Measurements from ENCODE around the gene MGMT.

DNA sequence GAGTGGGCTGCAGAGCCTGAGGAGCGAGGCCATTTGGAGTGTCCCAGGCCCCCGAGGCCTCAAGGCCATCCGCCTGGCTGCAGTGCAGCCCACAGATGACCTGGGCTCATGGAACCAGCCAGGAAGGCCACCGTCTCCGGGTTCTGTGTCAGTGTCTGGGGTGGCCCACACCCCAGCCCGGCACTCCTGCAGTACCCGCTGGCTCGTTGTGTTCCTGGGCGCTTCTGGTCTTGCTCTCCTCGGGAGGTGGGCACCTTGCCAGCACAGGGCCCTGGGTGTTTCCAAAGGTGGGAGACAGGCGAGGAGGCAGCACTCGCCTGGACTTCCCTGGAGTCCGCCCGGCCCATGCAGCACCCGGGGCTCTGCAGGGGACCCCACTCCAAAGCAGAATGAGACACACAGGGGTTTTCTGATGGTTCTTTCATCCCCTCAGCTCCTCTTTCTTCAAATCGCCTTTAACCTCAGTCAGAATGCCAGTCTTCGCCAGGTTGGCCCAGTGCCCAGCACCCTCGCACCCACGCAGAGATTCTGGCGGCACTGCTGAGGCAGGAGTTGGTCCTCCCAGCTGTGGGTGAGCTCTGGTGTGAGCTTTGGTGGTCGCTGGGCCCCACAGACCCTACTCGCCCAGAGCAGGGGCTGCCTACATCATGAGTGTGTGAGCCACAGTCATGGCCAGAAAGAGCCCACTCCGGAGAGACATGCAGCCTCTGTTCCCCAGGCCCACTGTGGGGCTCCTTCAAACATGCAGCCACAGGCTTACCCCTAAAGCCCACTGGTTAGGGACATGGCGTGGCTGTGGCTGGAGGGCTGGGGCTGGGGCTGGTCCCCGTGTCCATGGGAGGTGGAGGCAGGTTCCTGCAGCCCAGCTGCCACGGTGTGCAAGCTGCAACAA, 341.3 kb downstream of the MGMT start:
- TF ChIP-seq, protein P1, sequence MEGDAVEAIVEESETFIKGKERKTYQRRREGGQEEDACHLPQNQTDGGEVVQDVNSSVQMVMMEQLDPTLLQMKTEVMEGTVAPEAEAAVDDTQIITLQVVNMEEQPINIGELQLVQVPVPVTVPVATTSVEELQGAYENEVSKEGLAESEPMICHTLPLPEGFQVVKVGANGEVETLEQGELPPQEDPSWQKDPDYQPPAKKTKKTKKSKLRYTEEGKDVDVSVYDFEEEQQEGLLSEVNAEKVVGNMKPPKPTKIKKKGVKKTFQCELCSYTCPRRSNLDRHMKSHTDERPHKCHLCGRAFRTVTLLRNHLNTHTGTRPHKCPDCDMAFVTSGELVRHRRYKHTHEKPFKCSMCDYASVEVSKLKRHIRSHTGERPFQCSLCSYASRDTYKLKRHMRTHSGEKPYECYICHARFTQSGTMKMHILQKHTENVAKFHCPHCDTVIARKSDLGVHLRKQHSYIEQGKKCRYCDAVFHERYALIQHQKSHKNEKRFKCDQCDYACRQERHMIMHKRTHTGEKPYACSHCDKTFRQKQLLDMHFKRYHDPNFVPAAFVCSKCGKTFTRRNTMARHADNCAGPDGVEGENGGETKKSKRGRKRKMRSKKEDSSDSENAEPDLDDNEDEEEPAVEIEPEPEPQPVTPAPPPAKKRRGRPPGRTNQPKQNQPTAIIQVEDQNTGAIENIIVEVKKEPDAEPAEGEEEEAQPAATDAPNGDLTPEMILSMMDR (IDR thresholded peaks at IDR 0.05; ENCODE audit: low read length): no peak
- TF ChIP-seq EZH2 (optimal IDR thresholded peaks at IDR 0.05; ENCODE audit: low read depth, low read length) (no peak), EZH2phosphoT487 (IDR thresholded peaks at IDR 0.05; ENCODE audit: low read length) (no peak)
